ENCODE results near the gene PAFAH1B1. TPM values are rescaled to one million over a fixed set of nuclear protein-coding genes. Genes with fewer than 3 reads are reported as not detected.

The PAFAH1B1 gene
- total and polyA plus RNA-seq, 10 of the 15 experiments (the other 5 are each of a cell fraction or from before 2014, with no cell fraction given): 28.9 to 107 (median 49.1) TPM

DNA sequence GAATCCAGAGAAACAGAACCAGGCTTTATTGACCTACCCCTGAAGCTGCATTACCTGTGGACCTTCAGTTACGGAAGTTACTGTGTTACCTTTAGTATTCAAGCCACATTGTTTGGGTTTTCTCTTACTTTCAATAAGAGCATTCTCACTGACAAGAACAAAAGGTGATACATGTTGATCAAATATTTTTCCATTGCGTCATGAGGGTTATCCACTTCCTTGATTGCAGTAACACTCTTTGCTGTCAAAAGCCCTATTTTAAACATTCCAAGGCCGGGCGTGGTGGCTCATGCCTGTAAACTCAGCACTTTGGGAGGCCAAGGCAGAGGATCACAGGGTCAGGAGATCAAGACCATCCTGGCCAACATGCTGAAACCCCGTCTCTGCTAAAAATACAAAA, 28.6 kb upstream of the PAFAH1B1 start:
- SMC1A ChIA-PET (ENCODE audit: uncharacterized antibody, unreplicated experiment): no interaction called here
- Histone ChIP-seq H4K20me1 (ENCODE audit: control insufficient read depth, insufficient read depth) (no peaks in the 10 kb centered on the region), H3K9ac (ENCODE audit: control insufficient read depth, insufficient read depth, low read length) (no peak overlapping the region), H3K79me2 (ENCODE audit: control insufficient read depth, insufficient read depth, low read length) (no peaks in the 10 kb centered on the region), H3K4me1 (ENCODE audit: control insufficient read depth, insufficient read depth, low read length) (no peaks in the 10 kb centered on the region), H3K27ac (ENCODE audit: control insufficient read depth, insufficient read depth) (no peak overlapping the region), H2AFZ (ENCODE audit: control insufficient read depth, low read depth, low read length) (no peak overlapping the region), H3K36me3 (ENCODE audit: control insufficient read depth in 2 of 2, insufficient read depth in 2 of 2, low read length in 1 of 2) (no peaks in the 10 kb centered on the region), H3K9me3 (replicated peaks; ENCODE audit: control insufficient read depth, insufficient read depth, low read length) (no peaks in the 10 kb centered on the region; the same call in 2 of the 3 replicates), H3K27me3 (replicated peaks in 1 of 2; ENCODE audit: control insufficient read depth in 2 of 2, insufficient read depth in 2 of 2, low read length in 1 of 2) (no peaks in the 10 kb centered on the region), H3K4me2 (ENCODE audit: control insufficient read depth, insufficient read depth) (no peak overlapping the region), H3K4me3 (no peak overlapping the region)
- intact Hi-C loops (cut with micrococcal nuclease; ENCODE audit: unreplicated experiment) (no loop called here), in situ Hi-C loops (cut with MboI) (no loop called here)
- TF ChIP-seq ZNF207 (IDR thresholded peaks at IDR 0.05; ENCODE audit: borderline replicate concordance) (no peak), ZNF384 (IDR thresholded peaks at IDR 0.05; ENCODE audit: borderline replicate concordance, low read depth, low read length) (no peak), EZH2 (IDR thresholded peaks at IDR 0.05; ENCODE audit: borderline replicate concordance, control insufficient read depth, low read depth, low read length) (no peak), SMAD1 (IDR thresholded peaks at IDR 0.05; ENCODE audit: low read depth, partially characterized antibody) (no peak), ESRRA (IDR thresholded peaks at IDR 0.05; ENCODE audit: low read length) (no peak), MYB (IDR thresholded peaks at IDR 0.05; ENCODE audit: borderline replicate concordance, low read depth, low read length) (no peak), MTA3 (IDR thresholded peaks at IDR 0.05; ENCODE audit: borderline replicate concordance, low read length) (no peak), BCL11A (IDR thresholded peaks at IDR 0.05; ENCODE audit: low read depth, low read length) (no peak), SIX5 (IDR thresholded peaks at IDR 0.05; ENCODE audit: low read depth, low read length, severe bottlenecking) (no peak), SREBF1 (IDR thresholded peaks at IDR 0.05; ENCODE audit: low read length) (no peak), ASH2L (IDR thresholded peaks at IDR 0.05; ENCODE audit: borderline replicate concordance, low read depth) (no peak), PAX8 (IDR thresholded peaks at IDR 0.05) (no peak)
- TF ChIP-seq, protein P1, sequence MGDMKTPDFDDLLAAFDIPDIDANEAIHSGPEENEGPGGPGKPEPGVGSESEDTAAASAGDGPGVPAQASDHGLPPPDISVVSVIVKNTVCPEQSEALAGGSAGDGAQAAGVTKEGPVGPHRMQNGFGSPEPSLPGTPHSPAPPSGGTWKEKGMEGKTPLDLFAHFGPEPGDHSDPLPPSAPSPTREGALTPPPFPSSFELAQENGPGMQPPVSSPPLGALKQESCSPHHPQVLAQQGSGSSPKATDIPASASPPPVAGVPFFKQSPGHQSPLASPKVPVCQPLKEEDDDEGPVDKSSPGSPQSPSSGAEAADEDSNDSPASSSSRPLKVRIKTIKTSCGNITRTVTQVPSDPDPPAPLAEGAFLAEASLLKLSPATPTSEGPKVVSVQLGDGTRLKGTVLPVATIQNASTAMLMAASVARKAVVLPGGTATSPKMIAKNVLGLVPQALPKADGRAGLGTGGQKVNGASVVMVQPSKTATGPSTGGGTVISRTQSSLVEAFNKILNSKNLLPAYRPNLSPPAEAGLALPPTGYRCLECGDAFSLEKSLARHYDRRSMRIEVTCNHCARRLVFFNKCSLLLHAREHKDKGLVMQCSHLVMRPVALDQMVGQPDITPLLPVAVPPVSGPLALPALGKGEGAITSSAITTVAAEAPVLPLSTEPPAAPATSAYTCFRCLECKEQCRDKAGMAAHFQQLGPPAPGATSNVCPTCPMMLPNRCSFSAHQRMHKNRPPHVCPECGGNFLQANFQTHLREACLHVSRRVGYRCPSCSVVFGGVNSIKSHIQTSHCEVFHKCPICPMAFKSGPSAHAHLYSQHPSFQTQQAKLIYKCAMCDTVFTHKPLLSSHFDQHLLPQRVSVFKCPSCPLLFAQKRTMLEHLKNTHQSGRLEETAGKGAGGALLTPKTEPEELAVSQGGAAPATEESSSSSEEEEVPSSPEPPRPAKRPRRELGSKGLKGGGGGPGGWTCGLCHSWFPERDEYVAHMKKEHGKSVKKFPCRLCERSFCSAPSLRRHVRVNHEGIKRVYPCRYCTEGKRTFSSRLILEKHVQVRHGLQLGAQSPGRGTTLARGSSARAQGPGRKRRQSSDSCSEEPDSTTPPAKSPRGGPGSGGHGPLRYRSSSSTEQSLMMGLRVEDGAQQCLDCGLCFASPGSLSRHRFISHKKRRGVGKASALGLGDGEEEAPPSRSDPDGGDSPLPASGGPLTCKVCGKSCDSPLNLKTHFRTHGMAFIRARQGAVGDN (IDR thresholded peaks at IDR 0.05): no peak
- TF ChIP-seq, protein P2, sequence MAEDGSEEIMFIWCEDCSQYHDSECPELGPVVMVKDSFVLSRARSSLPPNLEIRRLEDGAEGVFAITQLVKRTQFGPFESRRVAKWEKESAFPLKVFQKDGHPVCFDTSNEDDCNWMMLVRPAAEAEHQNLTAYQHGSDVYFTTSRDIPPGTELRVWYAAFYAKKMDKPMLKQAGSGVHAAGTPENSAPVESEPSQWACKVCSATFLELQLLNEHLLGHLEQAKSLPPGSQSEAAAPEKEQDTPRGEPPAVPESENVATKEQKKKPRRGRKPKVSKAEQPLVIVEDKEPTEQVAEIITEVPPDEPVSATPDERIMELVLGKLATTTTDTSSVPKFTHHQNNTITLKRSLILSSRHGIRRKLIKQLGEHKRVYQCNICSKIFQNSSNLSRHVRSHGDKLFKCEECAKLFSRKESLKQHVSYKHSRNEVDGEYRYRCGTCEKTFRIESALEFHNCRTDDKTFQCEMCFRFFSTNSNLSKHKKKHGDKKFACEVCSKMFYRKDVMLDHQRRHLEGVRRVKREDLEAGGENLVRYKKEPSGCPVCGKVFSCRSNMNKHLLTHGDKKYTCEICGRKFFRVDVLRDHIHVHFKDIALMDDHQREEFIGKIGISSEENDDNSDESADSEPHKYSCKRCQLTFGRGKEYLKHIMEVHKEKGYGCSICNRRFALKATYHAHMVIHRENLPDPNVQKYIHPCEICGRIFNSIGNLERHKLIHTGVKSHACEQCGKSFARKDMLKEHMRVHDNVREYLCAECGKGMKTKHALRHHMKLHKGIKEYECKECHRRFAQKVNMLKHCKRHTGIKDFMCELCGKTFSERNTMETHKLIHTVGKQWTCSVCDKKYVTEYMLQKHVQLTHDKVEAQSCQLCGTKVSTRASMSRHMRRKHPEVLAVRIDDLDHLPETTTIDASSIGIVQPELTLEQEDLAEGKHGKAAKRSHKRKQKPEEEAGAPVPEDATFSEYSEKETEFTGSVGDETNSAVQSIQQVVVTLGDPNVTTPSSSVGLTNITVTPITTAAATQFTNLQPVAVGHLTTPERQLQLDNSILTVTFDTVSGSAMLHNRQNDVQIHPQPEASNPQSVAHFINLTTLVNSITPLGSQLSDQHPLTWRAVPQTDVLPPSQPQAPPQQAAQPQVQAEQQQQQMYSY (CRISPR knock-in tag; IDR thresholded peaks at IDR 0.05): no peak
- TF ChIP-seq, protein P3, sequence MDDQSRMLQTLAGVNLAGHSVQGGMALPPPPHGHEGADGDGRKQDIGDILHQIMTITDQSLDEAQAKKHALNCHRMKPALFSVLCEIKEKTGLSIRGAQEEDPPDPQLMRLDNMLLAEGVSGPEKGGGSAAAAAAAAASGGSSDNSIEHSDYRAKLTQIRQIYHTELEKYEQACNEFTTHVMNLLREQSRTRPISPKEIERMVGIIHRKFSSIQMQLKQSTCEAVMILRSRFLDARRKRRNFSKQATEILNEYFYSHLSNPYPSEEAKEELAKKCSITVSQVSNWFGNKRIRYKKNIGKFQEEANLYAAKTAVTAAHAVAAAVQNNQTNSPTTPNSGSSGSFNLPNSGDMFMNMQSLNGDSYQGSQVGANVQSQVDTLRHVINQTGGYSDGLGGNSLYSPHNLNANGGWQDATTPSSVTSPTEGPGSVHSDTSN (IDR thresholded peaks at IDR 0.05; ENCODE audit: insufficient replicate concordance, low read depth, low read length): no peak
- RAD21 ChIA-PET (ENCODE audit: unreplicated experiment): no interaction called here
- CTCF ChIA-PET: no interaction called here
- WGBS (ENCODE audit: insufficient coverage, insufficient replicate concordance, low lambda C conversion rate, missing lambda C conversion rate): 75% methylated on average over 5 of the region's 5 CpGs
- no peak for DNase-seq (ENCODE audit: low read depth, low spot score)
- no peak for FAIRE-seq
- BruUV-seq (replicated peaks): no TSS peak
- ATAC-seq: no peak
- POLR2A ChIA-PET: no interaction called here
